Measurements from ENCODE around the gene DHRSX. TPM values are rescaled to one million over a fixed set of nuclear protein-coding genes. Genes with fewer than 3 reads are reported as not detected.

DHRSX gene
- total RNA-seq, 3 donors from 2014 or later = 24.9 to 52.4 (median 37.5) TPM

GRCh38 chrX:2340991-2341390, 159.8 kb downstream of the DHRSX start:
- ATAC-seq (no peak), DNase-seq (no peak)
- no peaks in the 10 kb centered on the region for H3K4me1 ChIP-seq (ENCODE audit: low read depth)
- intact Hi-C loops (cut with DNase I, micrococcal nuclease) = no loop called here
- H3K9me3 ChIP-seq = no peaks in the 10 kb centered on the region
- no peak for TF ChIP-seq CTCF (IDR thresholded peaks at IDR 0.05)
- no peak overlapping the region for H3K4me3 ChIP-seq
- H3K36me3 ChIP-seq (ENCODE audit: low read depth) = no peaks in the 10 kb centered on the region

GRCh38 chrX:2336181-2336580, 164.6 kb downstream of the DHRSX start:
- intact Hi-C loops (cut with DNase I, micrococcal nuclease) = no loop called here
- ATAC-seq = no peak

GRCh38 chrX:2334237-2334636, 166.5 kb downstream of the DHRSX start:
- ATAC-seq (no peak), DNase-seq (no peak)
- Histone ChIP-seq H3K4me1 (ENCODE audit: low read depth) (no peaks in the 10 kb centered on the region), H3K9me3 (no peaks in the 10 kb centered on the region), H3K4me3 (no peak overlapping the region), H3K36me3 (ENCODE audit: low read depth) (no peaks in the 10 kb centered on the region)
- TF ChIP-seq CTCF (IDR thresholded peaks at IDR 0.05) = no peak
- intact Hi-C loops (cut with DNase I, micrococcal nuclease) = no loop called here

More at GRCh38 chrX:2336181-2336580, 164.6 kb downstream of the DHRSX start:
- no peak for TF ChIP-seq CTCF (IDR thresholded peaks at IDR 0.05)
- H3K9me3 ChIP-seq = no peaks in the 10 kb centered on the region
- H3K4me1 ChIP-seq (ENCODE audit: low read depth) = no peaks in the 10 kb centered on the region
- no peaks in the 10 kb centered on the region for H3K36me3 ChIP-seq (ENCODE audit: low read depth)
- DNase-seq = no peak
- H3K4me3 ChIP-seq = no peak overlapping the region

GRCh38 chrX:2332252-2332651, 168.5 kb downstream of the DHRSX start:
- H3K4me3 ChIP-seq = no peak overlapping the region
- H3K36me3 ChIP-seq (ENCODE audit: low read depth) = no peaks in the 10 kb centered on the region
- H3K9me3 ChIP-seq = no peaks in the 10 kb centered on the region
- ATAC-seq = no peak
- H3K4me1 ChIP-seq (ENCODE audit: low read depth) = no peaks in the 10 kb centered on the region
- no peak for TF ChIP-seq CTCF (IDR thresholded peaks at IDR 0.05)
- no peak for DNase-seq
- intact Hi-C loops (cut with DNase I, micrococcal nuclease) = no loop called here

DNA sequence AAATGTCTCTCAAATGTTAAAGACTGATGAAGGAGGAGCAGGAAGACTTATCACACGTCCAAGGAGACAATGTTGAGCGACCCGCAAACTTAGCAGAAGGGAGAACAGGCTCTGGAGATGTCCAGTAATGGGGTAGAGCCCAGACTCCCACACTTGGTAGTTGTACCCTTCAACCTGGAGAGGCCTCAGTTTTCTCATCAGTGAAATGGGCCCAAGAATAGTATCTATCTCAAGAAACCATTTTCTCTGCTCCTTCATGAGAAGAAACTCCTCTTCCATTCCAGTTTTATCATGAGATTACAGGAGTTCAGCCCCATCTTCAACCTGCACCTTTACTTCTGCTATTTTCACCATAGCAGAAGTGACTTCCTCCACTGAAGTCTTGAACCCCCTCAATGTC, 169.9 kb downstream of the DHRSX start:
- no peak for TF ChIP-seq CTCF (IDR thresholded peaks at IDR 0.05)
- no peaks in the 10 kb centered on the region for H3K4me1 ChIP-seq (ENCODE audit: low read depth)
- intact Hi-C loops (cut with DNase I, micrococcal nuclease) = no loop called here
- H3K4me3 ChIP-seq = no peak overlapping the region
- no peaks in the 10 kb centered on the region for H3K36me3 ChIP-seq (ENCODE audit: low read depth)
- H3K9me3 ChIP-seq = no peaks in the 10 kb centered on the region
- no peak for ATAC-seq
- DNase-seq = no peak

DNA sequence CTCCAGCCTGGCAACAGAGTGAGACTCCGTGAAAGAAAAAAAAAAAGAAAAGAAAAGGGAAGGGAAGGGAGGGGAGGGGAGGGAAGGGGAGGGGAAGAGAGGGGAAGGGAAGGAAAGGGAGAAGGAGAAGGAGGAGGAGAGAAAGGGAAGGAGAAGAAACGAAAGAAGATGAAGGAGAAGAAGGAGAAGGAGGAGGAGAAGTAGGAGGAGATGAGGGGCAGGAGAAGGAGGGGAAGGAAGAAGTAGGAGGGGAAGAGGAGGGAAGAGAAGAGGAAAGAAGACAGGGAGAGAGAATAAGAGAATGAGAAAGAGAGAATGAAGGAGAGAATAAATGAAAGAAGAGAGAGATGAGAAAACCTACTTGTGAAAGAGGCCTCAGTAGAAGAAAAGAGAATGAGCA, 170.3 kb downstream of the DHRSX start:
- Histone ChIP-seq H3K36me3 (ENCODE audit: low read depth) (no peaks in the 10 kb centered on the region), H3K9me3 (no peaks in the 10 kb centered on the region), H3K4me1 (ENCODE audit: low read depth) (no peaks in the 10 kb centered on the region), H3K4me3 (no peak overlapping the region)
- intact Hi-C loops (cut with DNase I, micrococcal nuclease) = no loop called here
- DNase-seq = no peak
- TF ChIP-seq CTCF (IDR thresholded peaks at IDR 0.05) = no peak
- no peak for ATAC-seq
